ENCODE data around the gene SMC1B. TPM values are rescaled to one million over a fixed set of nuclear protein-coding genes. Genes with fewer than 3 reads are reported as not detected.

The SMC1B gene
- total and polyA plus RNA-seq, 2 donors, result 0.11 to 0.19 TPM

GRCh38 chr22:45435544-45436139, 22.2 kb upstream of the SMC1B start:
- Histone ChIP-seq H3K27me3 (ENCODE audit: control insufficient read depth in 2 of 2, insufficient read depth in 1 of 2, low read length in 1 of 2) (peaks cover 0 to 3% of the 10 kb centered on the region in 2 donors), H3K27ac (ENCODE audit: low read depth in 1 of 2, low read length in 1 of 2) (no peak overlapping the region), H3K9me3 (ENCODE audit: control insufficient read depth in 2 of 2, insufficient read depth in 1 of 2, low read length in 1 of 2) (no peaks in the 10 kb centered on the region), H3K4me3 (ENCODE audit: low read length in 2 of 2) (no peak overlapping the region), H3K4me1 (ENCODE audit: control insufficient read depth in 2 of 2, insufficient read depth in 2 of 2, low read length in 2 of 2) (peaks cover 0 to 7% of the 10 kb centered on the region in 2 donors), H3K36me3 (ENCODE audit: control insufficient read depth in 2 of 2, insufficient read depth in 2 of 2, low read length in 1 of 2) (no peaks in the 10 kb centered on the region)
- 15% methylated on average over 20 of the region's 20 CpGs for WGBS
- DNase-seq (ENCODE audit: low read depth in 6 of 9, low spot score in 9 of 9), result peak; percentile 52 to 85 (median 68)

GRCh38 chr22:45434981-45435380, 21.6 kb upstream of the SMC1B start:
- 89% methylated on average over 6 of the region's 6 CpGs for WGBS
- Histone ChIP-seq H3K36me3 (ENCODE audit: control insufficient read depth in 2 of 2, insufficient read depth in 2 of 2, low read length in 1 of 2) (no peaks in the 10 kb centered on the region), H3K27ac (ENCODE audit: low read depth in 1 of 2, low read length in 1 of 2) (no peak overlapping the region)

GRCh38 chr22:45430871-45431270, 17.5 kb upstream of the SMC1B start:
- 93% methylated on average over 19 of the region's 19 CpGs for WGBS

More at GRCh38 chr22:45434981-45435380, 21.6 kb upstream of the SMC1B start:
- no peaks in the 10 kb centered on the region for H3K9me3 ChIP-seq (ENCODE audit: control insufficient read depth in 2 of 2, insufficient read depth in 1 of 2, low read length in 1 of 2)
- H3K27me3 ChIP-seq (ENCODE audit: control insufficient read depth in 2 of 2, insufficient read depth in 1 of 2, low read length in 1 of 2), result no peaks in the 10 kb centered on the region
- H3K4me3 ChIP-seq (ENCODE audit: low read length in 2 of 2), result no peak overlapping the region
- no peak for DNase-seq (ENCODE audit: low read depth in 6 of 9, low spot score in 9 of 9)
- peaks cover 0 to 7% of the 10 kb centered on the region in 2 donors for H3K4me1 ChIP-seq (ENCODE audit: control insufficient read depth in 2 of 2, insufficient read depth in 2 of 2, low read length in 2 of 2)

GRCh38 chr22:45429981-45430775, 16.8 kb upstream of the SMC1B start:
- Histone ChIP-seq H3K9me3 (ENCODE audit: control insufficient read depth in 2 of 2, insufficient read depth in 1 of 2, low read length in 1 of 2) (no peaks in the 10 kb centered on the region), H3K27me3 (ENCODE audit: control insufficient read depth in 2 of 2, insufficient read depth in 1 of 2, low read length in 1 of 2) (no peaks in the 10 kb centered on the region), H3K4me1 (ENCODE audit: control insufficient read depth in 2 of 2, insufficient read depth in 2 of 2, low read length in 2 of 2) (no peaks in the 10 kb centered on the region), H3K36me3 (ENCODE audit: control insufficient read depth in 2 of 2, insufficient read depth in 2 of 2, low read length in 1 of 2) (no peaks in the 10 kb centered on the region), H3K27ac (ENCODE audit: low read depth in 1 of 2, low read length in 1 of 2) (no peak overlapping the region), H3K4me3 (ENCODE audit: low read length in 2 of 2) (no peak overlapping the region)
- whole genome bisulfite sequencing, result 92% methylated on average over 18 of the region's 18 CpGs
- no peak for DNase-seq (ENCODE audit: low read depth in 6 of 9, low spot score in 9 of 9)

More at GRCh38 chr22:45430871-45431270, 17.5 kb upstream of the SMC1B start:
- Histone ChIP-seq H3K27me3 (ENCODE audit: control insufficient read depth in 2 of 2, insufficient read depth in 1 of 2, low read length in 1 of 2) (no peaks in the 10 kb centered on the region), H3K4me1 (ENCODE audit: control insufficient read depth in 2 of 2, insufficient read depth in 2 of 2, low read length in 2 of 2) (peaks cover 0 to 5% of the 10 kb centered on the region in 2 donors), H3K9me3 (ENCODE audit: control insufficient read depth in 2 of 2, insufficient read depth in 1 of 2, low read length in 1 of 2) (no peaks in the 10 kb centered on the region), H3K27ac (ENCODE audit: low read depth in 1 of 2, low read length in 1 of 2) (no peak overlapping the region), H3K36me3 (ENCODE audit: control insufficient read depth in 2 of 2, insufficient read depth in 2 of 2, low read length in 1 of 2) (no peaks in the 10 kb centered on the region), H3K4me3 (ENCODE audit: low read length in 2 of 2) (no peak overlapping the region)
- no peak for DNase-seq (ENCODE audit: low read depth in 6 of 9, low spot score in 9 of 9)

- DNase-seq (ENCODE audit: low read depth in 6 of 9, low spot score in 9 of 9), result no peak
- Histone ChIP-seq H3K36me3 (ENCODE audit: control insufficient read depth in 2 of 2, insufficient read depth in 2 of 2, low read length in 1 of 2) (no peaks in the 10 kb centered on the region), H3K4me1 (ENCODE audit: control insufficient read depth in 2 of 2, insufficient read depth in 2 of 2, low read length in 2 of 2) (no peaks in the 10 kb centered on the region), H3K27ac (ENCODE audit: low read depth in 1 of 2, low read length in 1 of 2) (no peak overlapping the region), H3K4me3 (ENCODE audit: low read length in 2 of 2) (no peak overlapping the region), H3K9me3 (ENCODE audit: control insufficient read depth in 2 of 2, insufficient read depth in 1 of 2, low read length in 1 of 2) (no peaks in the 10 kb centered on the region), H3K27me3 (ENCODE audit: control insufficient read depth in 2 of 2, insufficient read depth in 1 of 2, low read length in 1 of 2) (no peaks in the 10 kb centered on the region)
- 95% methylated on average over 10 of the region's 10 CpGs for WGBS
Observed at GRCh38 chr22:45429424-45429823, 16.0 kb upstream of the SMC1B start.

- DNase-seq (ENCODE audit: low read depth in 6 of 9, low spot score in 9 of 9), result no peak
- no peaks in the 10 kb centered on the region for H3K9me3 ChIP-seq (ENCODE audit: control insufficient read depth in 2 of 2, insufficient read depth in 1 of 2, low read length in 1 of 2)
- H3K27ac ChIP-seq (ENCODE audit: low read depth in 1 of 2, low read length in 1 of 2), result no peak overlapping the region
- WGBS, result 95% methylated on average over 19 of the region's 19 CpGs
- no peaks in the 10 kb centered on the region for H3K4me1 ChIP-seq (ENCODE audit: control insufficient read depth in 2 of 2, insufficient read depth in 2 of 2, low read length in 2 of 2)
- H3K27me3 ChIP-seq (ENCODE audit: control insufficient read depth in 2 of 2, insufficient read depth in 1 of 2, low read length in 1 of 2), result no peaks in the 10 kb centered on the region
- H3K36me3 ChIP-seq (ENCODE audit: control insufficient read depth in 2 of 2, insufficient read depth in 2 of 2, low read length in 1 of 2), result no peaks in the 10 kb centered on the region
- no peak overlapping the region for H3K4me3 ChIP-seq (ENCODE audit: low read length in 2 of 2)
Observed at GRCh38 chr22:45428391-45429385, 15.3 kb upstream of the SMC1B start.

GRCh38 chr22:45427114-45427513, 13.7 kb upstream of the SMC1B start:
- WGBS, result 71% methylated on average over 2 of the region's 2 CpGs
- Histone ChIP-seq H3K36me3 (ENCODE audit: control insufficient read depth in 2 of 2, insufficient read depth in 2 of 2, low read length in 1 of 2) (no peaks in the 10 kb centered on the region), H3K4me1 (ENCODE audit: control insufficient read depth in 2 of 2, insufficient read depth in 2 of 2, low read length in 2 of 2) (no peaks in the 10 kb centered on the region), H3K9me3 (ENCODE audit: control insufficient read depth in 2 of 2, insufficient read depth in 1 of 2, low read length in 1 of 2) (no peaks in the 10 kb centered on the region), H3K4me3 (ENCODE audit: low read length in 2 of 2) (no peak overlapping the region), H3K27me3 (ENCODE audit: control insufficient read depth in 2 of 2, insufficient read depth in 1 of 2, low read length in 1 of 2) (no peaks in the 10 kb centered on the region), H3K27ac (ENCODE audit: low read depth in 1 of 2, low read length in 1 of 2) (no peak overlapping the region)
- DNase-seq (ENCODE audit: low read depth in 6 of 9, low spot score in 9 of 9), result no peak

- Histone ChIP-seq H3K27ac (ENCODE audit: low read depth in 1 of 2, low read length in 1 of 2) (no peak overlapping the region), H3K9me3 (ENCODE audit: control insufficient read depth in 2 of 2, insufficient read depth in 1 of 2, low read length in 1 of 2) (no peaks in the 10 kb centered on the region), H3K27me3 (ENCODE audit: control insufficient read depth in 2 of 2, insufficient read depth in 1 of 2, low read length in 1 of 2) (no peaks in the 10 kb centered on the region), H3K4me1 (ENCODE audit: control insufficient read depth in 2 of 2, insufficient read depth in 2 of 2, low read length in 2 of 2) (no peaks in the 10 kb centered on the region), H3K36me3 (ENCODE audit: control insufficient read depth in 2 of 2, insufficient read depth in 2 of 2, low read length in 1 of 2) (no peaks in the 10 kb centered on the region), H3K4me3 (ENCODE audit: low read length in 2 of 2) (no peak overlapping the region)
- DNase-seq (ENCODE audit: low read depth in 6 of 9, low spot score in 9 of 9), result no peak
- 98% methylated on average over 9 of the region's 9 CpGs for WGBS
Observed at GRCh38 chr22:45426387-45426786, 13.0 kb upstream of the SMC1B start.

All from thymus (tissue), 11 donors.